ENCODE data around the gene NAA50. TPM values are rescaled to one million over a fixed set of nuclear protein-coding genes. Genes with fewer than 3 reads are reported as not detected.

Gene NAA50
- total RNA-seq, 1 donor from 2014 or later: 112 TPM

- CTCF ChIA-PET: no interaction called here
- TF ChIP-seq CTCF (IDR thresholded peaks at IDR 0.05): no peak
- POLR2A ChIA-PET: interaction anchor here (0.5 kb wide), 1 partner anchor 483 kb away, joined by 3 read pairs; no protein-coding TSS in a partner anchor
- Mint-ChIP-seq H3K36me3 (ENCODE audit: low read depth) (peaks cover 62% of the 10 kb centered on the region), H3K4me1 (peaks cover 37% of the 10 kb centered on the region), H3K27ac (peak overlapping the region; percentile 89), H3K9me3 (peaks cover 11% of the 10 kb centered on the region), H3K4me3 (peak overlapping the region; percentile 29), H3K27me3 (no peaks in the 10 kb centered on the region)
- ATAC-seq (ENCODE audit: low read depth) (peak; percentile 67), DNase-seq (no peak)
- intact Hi-C loops (cut with micrococcal nuclease): no loop called here
Observed at GRCh38 chr3:113676261-113676660, 69.8 kb downstream of the NAA50 start.

GRCh38 chr3:113673593-113673992 lies 72.5 kb downstream of the NAA50 start:
- H3K4me3 Mint-ChIP-seq: no peak overlapping the region
- H3K4me1 Mint-ChIP-seq: peaks cover 49% of the 10 kb centered on the region

GRCh38 chr3:113668015-113668414 lies 78.0 kb downstream of the NAA50 start:
- H3K4me3 Mint-ChIP-seq: peak overlapping the region; percentile 53
- H3K9me3 Mint-ChIP-seq: no peaks in the 10 kb centered on the region
- POLR2A ChIA-PET: interaction anchor here (0.7 to 2.2 kb wide), 2 partner anchors 28 to 695 kb away, joined by 3 to 7 read pairs; partner anchors contain the start of gene USF3
- CTCF ChIA-PET: no interaction called here
- H3K4me1 Mint-ChIP-seq: peaks cover 53% of the 10 kb centered on the region
- ATAC-seq (ENCODE audit: low read depth): peak; percentile 31
- intact Hi-C loops (cut with micrococcal nuclease): loop anchor here (1.0 to 2.0 kb wide), 2 partner anchors 9 to 41 kb away; no protein-coding TSS in a partner anchor
- DNase-seq: no peak
- no peaks in the 10 kb centered on the region for H3K27me3 Mint-ChIP-seq
- peak overlapping the region; percentile 71 for H3K27ac Mint-ChIP-seq
- TF ChIP-seq CTCF (IDR thresholded peaks at IDR 0.05): no peak
- H3K36me3 Mint-ChIP-seq (ENCODE audit: low read depth): peaks cover 64% of the 10 kb centered on the region

More at GRCh38 chr3:113673593-113673992, 72.5 kb downstream of the NAA50 start:
- no peaks in the 10 kb centered on the region for H3K27me3 Mint-ChIP-seq
- ChIA-PET POLR2A (interaction anchor here (0.6 to 1.0 kb wide), 3 partner anchors 23 to 251 kb away, joined by 5 to 10 read pairs (median 8); partner anchors contain the start of genes SPICE1 and USF3), CTCF (no interaction called here)
- intact Hi-C loops (cut with micrococcal nuclease): no loop called here
- H3K36me3 Mint-ChIP-seq (ENCODE audit: low read depth): peaks cover 69% of the 10 kb centered on the region
- no peak for DNase-seq
- peaks cover 11% of the 10 kb centered on the region for H3K9me3 Mint-ChIP-seq
- peak overlapping the region; percentile 42 for H3K27ac Mint-ChIP-seq
- no peak for TF ChIP-seq CTCF (IDR thresholded peaks at IDR 0.05)
- ATAC-seq (ENCODE audit: low read depth): peak; percentile 52

Other genes with a start within 250 kb of the NAA50 start
- 19.6 and 19.8 TPM in 2 replicates for gene SPICE1, start 231.1 kb downstream of the NAA50 start, total RNA-seq
- gene SIDT1, start 213.7 kb downstream of the NAA50 start, total RNA-seq: 35.7 and 44.9 TPM in 2 replicates
- 25.3 and 25.9 TPM in 2 replicates for gene USF3, start 49.6 kb downstream of the NAA50 start, total RNA-seq
- gene ATP6V1A, start 786 bp upstream of the NAA50 start, total RNA-seq: 49.3 and 49.9 TPM in 2 replicates
- gene GRAMD1C, start 92.5 kb upstream of the NAA50 start, total RNA-seq: 11.4 and 12.2 TPM in 2 replicates
- 22.7 and 27.4 TPM in 2 replicates for gene ZDHHC23, start 201.8 kb upstream of the NAA50 start, total RNA-seq